Kidney epithelial cell (primary cell): ENCODE measurements around the gene IGSF9. TPM values are rescaled to one million over a fixed set of nuclear protein-coding genes. Genes with fewer than 3 reads are reported as not detected.
A peak's percentile ranks its signal among the peaks of the same experiment; 100 is the strongest.

Experiments
- DNase-seq: peaks from one replicate; pipeline ENCODE4 v3.0.0-alpha.2; 2010; ENCODE audit warnings: low read depth
- H3K27me3 ChIP-seq: 2 replicates; pipeline ENCODE4 v1.6.0; 2011; ENCODE audit warnings: low read length; ENCODE audit not compliant: control insufficient read depth, insufficient read depth
- H3K36me3 ChIP-seq: 2 replicates; pipeline ENCODE4 v1.5.1; 2011; ENCODE audit warnings: low read length; ENCODE audit not compliant: control insufficient read depth, insufficient read depth
- H3K4me3 ChIP-seq: 2 replicates; pipeline ENCODE4 v1.5.1; 2011; ENCODE audit warnings: low read depth, mild to moderate bottlenecking, control low read depth, low read length
- CTCF ChIP-seq: IDR thresholded peaks from 2 replicates; pipeline ENCODE4 v1.5.1; 2011; ENCODE audit warnings: mild to moderate bottlenecking, moderate library complexity, low read length, control low read depth, inconsistent platforms; ENCODE audit not compliant: insufficient read depth, poor library complexity, severe bottlenecking
- total RNA-seq: library from RNA; depleted of rRNA; stranded (reverse); fragments of >200 nt; gene quantifications from 2 replicates; pipeline ENCODE4 v1.2.3, GENCODE V29; 2015

Gene IGSF9
- total RNA-seq, 1 donor from 2014 or later, result 1.7 TPM

GRCh38 chr1:159960721-159961381, 15.4 kb upstream of the IGSF9 start:
- Histone ChIP-seq H3K27me3 (peaks cover 8% of the 10 kb centered on the region), H3K36me3 (no peaks in the 10 kb centered on the region), H3K4me3 (no peak overlapping the region)
- no peak for DNase-seq
- no peak for TF ChIP-seq CTCF

DNA sequence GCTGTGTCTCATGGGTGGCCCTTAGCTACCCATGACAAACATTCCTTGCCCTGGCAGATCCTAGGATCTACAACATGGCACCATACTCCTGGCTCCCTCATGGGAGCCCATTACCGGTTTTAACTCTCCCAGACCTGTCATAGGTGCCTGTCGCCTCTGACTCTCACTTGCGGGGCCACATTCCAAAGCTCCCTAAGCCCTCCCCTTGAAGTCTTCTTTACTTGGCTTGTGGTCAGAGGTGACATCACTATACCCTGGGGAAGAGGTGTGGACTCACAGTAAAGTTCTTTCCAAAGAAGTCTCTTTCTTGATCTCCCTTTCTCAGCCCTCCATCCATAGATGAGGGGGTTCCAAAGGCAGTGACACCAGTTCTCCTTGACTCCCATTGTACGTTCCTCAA, 14.0 kb upstream of the IGSF9 start:
- Histone ChIP-seq H3K36me3 (no peaks in the 10 kb centered on the region), H3K4me3 (no peak overlapping the region), H3K27me3 (peaks cover 4% of the 10 kb centered on the region)
- no peak for TF ChIP-seq CTCF
- DNase-seq, result peak; percentile 14

DNA sequence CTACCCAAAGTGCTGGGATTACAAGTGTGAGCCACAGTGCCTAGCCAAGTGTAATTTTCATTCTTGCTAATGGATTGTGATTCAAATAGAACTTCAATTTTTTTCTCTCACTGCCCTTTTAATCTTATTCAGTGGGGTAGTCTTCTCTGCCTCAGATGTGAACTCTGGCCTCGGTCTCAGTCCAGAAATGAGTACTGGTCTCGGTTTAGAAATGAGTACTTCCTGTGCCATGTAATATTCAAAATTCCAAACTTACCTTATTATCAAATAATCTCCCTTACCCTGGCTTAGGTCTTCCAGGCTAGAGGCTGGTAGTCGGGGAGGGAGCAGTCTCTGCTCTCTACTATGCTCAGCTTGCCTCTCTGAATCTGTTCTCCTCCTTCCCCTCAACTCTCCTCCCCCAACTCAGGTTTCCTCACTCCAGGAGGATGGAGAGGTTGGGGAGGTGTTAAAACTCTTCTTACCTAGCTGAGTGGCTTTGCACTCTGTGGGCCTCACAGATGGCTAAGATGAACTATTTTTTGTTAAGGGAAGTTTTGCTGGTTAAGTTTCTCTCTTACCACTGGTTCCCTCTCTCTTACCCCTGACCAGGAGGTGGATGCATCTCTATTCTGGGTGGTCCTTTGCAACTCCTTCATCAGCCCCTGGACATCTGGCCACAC, 13.4 kb upstream of the IGSF9 start:
- no peak overlapping the region for H3K4me3 ChIP-seq
- no peak for DNase-seq
- H3K27me3 ChIP-seq, result peaks cover 4% of the 10 kb centered on the region
- no peak for TF ChIP-seq CTCF
- no peaks in the 10 kb centered on the region for H3K36me3 ChIP-seq

GRCh38 chr1:159957824-159958268, 12.4 kb upstream of the IGSF9 start:
- Histone ChIP-seq H3K27me3 (peaks cover 5% of the 10 kb centered on the region), H3K36me3 (no peaks in the 10 kb centered on the region), H3K4me3 (no peak overlapping the region)
- DNase-seq, result no peak
- no peak for TF ChIP-seq CTCF

- no peak for DNase-seq
- Histone ChIP-seq H3K27me3 (peaks cover 9% of the 10 kb centered on the region), H3K4me3 (no peak overlapping the region), H3K36me3 (no peaks in the 10 kb centered on the region)
- no peak for TF ChIP-seq CTCF
Observed at GRCh38 chr1:159955456-159955855, 10.0 kb upstream of the IGSF9 start.
